CD4-positive, alpha-beta T cell treated with Interleukin-17A for 1 hour (primary cell): Measurements from ENCODE around the gene C19orf25.

Experiments used
- DNase-seq: peaks from one replicate; pipeline ENCODE4 v3.0.0-alpha.2; 2020

The C19orf25 gene

DNA sequence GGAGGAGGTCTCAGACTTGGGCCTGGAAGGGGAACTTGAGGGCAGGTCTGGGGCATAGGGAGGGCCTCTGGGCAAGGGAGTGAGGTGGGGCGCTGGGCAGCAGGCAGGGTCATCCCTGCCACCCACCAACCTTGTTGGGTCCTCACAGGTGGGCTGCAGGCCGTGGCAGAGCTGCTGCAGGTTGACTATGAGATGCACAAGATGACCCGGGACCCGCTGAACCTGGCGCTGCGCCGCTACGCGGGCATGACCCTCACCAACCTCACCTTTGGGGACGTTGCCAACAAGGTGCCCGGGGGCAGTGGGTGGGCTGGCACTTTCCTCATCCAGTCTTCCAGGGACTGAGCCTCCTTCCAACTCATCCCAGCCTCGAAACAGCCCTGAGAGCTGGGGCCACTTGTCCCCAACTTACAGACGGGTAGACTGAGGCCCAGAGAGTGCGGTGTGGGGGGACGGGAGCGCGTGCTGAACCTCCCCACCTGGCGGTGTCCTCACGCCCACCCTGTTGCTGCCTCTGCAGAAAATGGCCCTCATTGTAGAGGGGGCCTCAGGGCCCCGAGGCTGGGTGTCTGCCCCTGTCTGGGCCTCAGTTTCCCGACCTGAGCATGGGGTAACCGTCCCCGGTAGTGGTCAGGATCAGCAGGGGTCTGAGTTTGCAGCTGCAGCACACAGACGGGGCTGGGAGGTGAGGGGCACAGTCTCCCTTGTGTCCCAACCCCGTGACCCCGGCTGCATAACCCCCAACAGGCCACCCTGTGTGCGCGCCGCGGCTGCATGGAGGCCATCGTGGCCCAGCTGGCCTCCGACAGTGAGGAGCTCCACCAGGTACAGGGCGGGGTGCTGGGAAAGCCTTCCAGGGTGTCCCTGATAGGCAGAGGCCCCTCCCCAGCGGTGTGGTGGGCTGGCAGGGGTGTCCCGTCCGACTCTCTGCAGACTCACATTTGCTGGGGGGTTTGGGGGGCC, 18.7 kb downstream of the C19orf25 start:
- no peak for DNase-seq

DNA sequence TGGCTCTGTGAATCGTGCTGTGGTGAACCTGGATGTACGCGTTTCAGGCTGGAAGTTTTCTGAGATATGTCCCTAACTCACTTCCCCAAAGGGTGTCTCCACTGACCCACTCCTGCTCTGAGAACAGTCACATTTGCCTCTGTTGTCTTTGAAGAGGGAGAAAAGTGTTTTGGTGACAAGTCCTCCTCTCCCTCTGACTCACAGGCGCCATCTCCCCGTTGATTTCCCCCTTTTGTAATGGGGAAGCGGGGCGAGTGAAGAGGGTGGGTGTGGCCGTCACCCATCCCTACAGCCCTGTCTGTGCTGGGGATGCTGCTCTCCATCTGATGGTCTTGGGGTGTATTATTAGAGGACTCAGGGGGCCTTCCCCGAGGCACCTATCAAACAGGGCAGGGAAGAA, 19.5 kb downstream of the C19orf25 start:
- DNase-seq = no peak

DNA sequence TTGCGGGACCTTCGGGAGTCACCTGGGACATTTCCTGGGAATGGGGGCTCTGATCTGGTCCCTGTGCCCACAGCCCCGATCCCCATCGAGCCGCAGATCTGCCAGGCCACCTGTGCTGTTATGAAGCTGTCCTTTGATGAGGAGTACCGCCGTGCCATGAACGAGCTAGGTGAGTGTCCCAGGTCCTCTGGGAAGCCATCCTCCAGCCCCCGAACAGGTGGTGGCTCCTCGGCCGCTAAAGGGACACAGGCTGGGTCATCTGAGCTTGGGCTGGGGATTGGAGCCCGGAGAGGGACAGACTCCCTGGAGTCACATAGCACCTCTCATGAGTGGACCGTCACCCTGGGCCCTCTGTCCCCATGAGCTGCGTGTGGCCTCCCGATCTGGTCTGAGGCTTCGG, 21.1 kb downstream of the C19orf25 start:
- no peak for DNase-seq

DNA sequence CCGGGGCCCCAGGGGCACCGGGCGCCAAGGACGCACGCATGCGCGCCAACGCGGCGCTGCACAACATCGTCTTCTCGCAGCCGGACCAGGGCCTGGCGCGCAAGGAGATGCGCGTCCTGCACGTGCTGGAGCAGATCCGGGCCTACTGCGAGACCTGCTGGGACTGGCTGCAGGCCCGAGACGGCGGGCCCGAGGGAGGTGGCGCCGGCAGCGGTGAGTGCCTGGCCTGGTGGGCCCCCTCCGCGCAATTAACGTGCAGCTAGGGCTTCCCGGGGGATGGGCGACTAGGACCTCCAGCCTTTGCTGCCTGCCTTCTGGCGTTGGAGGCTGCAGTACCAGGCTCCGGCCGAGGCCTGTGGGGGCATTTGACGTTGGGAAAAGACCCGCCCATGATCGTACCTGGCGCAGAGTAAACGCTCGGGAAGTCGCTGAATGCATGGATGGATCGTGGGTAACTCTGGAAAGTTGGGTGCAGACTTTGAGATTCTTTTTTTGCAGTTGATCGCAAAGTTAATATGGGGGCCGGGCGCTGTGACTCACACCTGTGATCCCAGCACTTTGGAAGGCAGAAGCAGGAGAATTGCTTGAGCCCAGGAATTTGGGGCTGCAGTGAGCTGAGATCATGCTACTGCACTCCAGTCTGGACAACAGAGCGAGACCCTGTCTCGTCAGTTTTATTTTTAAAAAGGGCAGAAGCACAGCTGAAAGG, 21.8 kb downstream of the C19orf25 start:
- no peak for DNase-seq

DNA sequence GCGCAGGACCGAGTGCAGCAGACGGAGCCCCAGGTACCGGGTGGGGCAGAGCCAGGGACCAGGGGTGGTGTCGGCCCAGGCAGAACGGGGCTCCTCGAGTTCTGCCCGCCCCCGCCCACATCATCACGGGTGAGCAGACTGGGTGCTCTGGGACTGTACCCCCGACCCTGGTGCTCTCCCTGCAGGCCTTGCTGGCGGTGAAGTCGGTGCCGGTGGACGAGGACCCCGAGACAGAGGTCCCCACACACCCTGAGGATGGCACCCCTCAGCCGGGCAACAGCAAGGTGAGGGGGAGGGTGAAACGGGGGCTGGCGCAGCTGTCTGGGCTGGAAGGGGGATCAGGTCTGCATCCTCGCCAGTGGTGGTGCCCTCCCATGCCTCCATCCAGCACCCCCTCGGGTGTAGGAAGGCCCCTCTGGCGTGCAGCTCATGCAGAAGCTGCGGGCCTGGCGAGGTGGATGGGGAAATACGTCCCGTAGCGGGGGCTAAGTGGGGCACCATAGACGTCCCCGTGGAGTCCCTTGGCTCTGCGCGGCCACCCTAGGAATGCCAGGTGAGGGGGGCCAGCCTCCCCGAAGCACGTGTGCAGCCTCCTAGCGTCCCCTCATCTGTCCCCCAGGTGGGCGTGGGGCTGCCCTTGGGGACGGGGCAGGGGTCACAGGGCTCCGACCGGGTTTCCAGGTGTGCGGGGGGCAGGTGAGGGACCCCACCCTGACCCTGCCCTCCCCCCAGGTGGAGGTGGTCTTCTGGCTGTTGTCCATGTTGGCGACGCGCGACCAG, 22.7 kb downstream of the C19orf25 start:
- no peak for DNase-seq

DNA sequence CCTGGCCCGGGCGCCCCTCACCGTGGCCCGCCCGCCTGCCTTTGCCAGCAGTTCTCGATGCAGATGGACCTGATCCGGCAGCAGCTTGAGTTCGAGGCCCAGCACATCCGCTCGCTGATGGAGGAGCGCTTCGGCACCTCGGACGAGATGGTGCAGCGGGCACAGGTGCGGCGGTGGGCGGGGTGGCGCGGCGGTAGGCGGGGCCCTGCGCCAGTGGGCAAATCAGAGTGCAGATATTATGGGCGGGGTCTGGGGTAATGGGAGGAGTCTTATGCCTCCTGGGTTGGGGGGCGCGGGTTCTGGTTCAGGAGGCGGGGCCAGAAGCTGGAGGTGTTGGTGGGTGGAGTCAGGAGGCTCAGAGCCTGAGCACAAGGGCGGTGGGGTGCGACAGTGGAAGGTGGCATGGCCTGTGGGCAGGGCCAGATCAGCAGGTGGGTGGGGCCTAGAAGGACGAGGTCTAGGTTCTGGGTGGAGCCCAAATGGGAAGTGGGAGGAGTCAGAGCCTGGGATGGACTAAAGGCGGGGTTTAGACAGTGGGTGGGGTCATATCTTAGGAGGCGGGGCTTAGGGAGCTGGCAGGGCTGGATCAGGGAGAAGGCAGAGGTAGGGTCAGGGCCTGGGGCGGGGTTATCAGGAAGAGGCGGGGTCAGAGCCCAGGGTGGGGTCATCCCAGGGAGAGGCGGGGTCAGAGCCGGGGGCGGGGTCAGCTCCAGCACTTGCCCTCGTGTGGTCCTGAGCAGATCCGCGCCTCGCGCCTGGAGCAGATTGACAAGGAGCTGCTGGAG, 23.5 kb downstream of the C19orf25 start:
- DNase-seq = peak; percentile 69

DNA sequence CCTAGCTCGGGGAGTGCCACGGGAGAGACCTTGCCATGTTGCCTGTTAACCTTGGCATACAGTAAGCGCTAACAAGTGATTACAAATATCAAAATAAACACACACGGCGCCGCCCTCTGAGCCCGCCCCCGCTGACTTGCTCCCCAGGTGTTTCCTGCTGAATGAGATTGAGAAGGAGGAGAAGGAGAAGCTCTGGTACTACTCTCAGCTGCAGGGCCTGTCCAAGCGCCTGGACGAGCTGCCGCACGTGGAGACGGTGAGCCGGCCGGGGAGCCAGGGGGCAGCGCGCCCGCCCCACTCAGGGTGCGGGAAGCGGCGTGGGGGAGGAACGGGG, 24.0 kb downstream of the C19orf25 start:
- DNase-seq = no peak

DNA sequence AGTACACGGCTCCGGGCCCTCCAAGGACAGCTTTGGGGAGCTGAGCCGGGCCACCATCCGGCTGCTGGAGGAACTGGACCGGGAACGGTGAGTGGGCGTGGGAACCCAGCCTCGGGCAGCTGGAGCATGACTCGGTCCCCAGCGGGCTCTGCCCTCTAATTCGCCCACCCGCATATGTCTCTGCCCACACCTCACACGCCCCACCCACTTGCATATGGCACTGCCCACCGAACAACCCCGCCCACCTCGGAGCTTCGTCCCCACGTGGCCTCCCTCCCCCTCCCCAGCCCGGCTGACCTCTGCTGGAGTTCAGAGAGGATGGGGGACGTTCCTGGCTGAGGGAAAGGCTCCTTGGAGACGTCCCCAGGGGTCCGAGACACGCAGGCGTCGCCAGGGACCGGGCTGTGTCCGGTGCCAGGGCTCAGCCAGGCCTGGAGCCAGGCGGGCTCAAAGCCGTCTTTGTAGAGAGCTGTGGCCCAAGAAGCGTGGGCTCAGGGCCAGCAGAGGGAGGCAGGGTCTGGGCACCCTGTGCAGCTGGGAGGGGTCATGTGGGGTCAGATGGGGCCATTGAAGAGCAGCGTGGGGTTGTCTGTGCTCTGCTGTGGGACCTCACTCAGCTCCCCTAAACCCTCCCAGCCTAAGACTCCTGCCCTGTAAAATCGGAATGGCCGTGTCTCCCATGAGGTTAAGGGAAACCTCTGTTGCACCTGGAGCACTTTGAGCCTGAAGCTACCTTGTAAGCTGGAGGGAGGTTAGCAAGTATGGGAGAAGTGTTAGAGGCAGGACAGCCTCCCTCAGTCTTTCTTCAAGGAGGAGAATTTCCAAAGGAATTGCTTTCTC, 25.3 kb downstream of the C19orf25 start:
- no peak for DNase-seq

DNA sequence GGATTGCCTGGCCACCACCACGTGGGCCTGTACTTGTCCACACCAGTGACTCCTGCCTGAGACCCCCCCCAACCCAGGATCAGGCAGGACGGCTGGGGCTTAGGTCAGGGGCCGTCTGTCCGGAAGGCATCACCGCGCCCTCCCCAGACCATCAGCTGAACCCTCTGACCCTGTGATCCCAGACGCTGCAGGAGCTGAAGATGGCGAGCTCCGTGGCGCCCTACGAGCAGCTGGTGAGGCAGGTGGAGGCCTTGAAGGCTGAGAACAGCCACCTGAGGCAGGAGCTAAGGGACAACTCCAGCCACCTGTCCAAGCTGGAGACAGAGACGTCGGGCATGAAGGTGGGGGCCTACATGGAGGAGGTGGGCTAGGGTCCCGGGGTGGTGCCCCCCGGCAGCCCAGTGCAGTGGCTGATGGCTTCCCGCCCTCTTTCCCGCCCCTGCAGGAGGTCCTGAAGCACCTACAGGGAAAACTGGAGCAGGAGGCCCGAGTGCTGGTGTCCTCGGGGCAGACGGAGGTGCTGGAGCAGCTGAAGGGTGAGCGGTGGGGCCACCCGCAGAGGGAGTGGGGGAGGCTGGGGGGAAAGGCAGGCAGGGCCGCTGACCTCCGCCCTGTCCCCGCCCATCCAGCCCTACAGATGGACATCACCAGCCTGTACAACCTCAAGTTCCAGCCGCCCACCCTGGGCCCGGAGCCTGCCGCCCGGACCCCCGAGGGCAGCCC, 26.1 kb downstream of the C19orf25 start:
- DNase-seq = no peak

DNA sequence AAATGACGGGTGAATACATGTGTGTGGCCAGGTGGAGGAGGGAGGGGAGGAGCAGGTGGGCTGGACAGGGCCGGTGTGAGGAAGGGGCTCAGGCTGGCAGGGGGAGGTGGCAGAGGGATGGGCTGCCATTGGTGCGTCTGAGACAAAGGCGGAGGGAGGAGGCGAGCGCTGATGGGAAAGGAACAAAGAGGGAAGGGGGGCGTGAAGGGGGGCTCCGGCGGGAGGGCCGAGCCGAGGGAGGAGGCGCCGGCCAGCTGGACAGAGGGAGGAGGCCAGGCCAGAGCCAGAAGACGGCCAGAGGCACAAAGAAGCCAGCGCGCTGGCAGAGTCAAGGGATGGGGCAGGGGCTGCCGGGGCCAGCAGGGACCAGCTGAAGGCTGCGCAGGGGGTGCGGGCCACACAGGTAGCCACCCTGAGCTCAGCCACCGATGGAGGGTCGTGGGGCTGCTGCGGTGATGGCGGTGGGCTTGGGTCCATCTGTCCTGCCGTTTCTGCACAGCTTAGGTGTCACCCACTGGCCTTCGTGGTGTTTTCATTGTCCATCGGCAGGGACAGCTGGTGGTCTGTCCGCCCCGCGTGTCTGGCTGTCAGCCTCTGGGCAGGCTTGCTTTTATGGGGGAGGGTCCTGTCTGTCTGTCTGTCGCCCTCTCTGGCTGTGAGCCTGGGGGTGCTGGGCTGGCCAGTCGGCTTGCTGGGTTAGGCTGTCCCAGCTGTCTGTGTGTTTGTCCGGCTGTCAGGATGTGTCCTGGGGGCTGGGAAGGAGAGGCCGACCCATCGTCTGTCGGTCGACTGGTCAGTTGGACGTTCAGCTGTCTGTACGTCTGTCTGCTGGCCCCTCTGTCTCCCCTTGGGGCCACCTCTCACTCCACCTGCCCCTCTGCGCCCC, 26.9 kb downstream of the C19orf25 start:
- DNase-seq = no peak

DNA sequence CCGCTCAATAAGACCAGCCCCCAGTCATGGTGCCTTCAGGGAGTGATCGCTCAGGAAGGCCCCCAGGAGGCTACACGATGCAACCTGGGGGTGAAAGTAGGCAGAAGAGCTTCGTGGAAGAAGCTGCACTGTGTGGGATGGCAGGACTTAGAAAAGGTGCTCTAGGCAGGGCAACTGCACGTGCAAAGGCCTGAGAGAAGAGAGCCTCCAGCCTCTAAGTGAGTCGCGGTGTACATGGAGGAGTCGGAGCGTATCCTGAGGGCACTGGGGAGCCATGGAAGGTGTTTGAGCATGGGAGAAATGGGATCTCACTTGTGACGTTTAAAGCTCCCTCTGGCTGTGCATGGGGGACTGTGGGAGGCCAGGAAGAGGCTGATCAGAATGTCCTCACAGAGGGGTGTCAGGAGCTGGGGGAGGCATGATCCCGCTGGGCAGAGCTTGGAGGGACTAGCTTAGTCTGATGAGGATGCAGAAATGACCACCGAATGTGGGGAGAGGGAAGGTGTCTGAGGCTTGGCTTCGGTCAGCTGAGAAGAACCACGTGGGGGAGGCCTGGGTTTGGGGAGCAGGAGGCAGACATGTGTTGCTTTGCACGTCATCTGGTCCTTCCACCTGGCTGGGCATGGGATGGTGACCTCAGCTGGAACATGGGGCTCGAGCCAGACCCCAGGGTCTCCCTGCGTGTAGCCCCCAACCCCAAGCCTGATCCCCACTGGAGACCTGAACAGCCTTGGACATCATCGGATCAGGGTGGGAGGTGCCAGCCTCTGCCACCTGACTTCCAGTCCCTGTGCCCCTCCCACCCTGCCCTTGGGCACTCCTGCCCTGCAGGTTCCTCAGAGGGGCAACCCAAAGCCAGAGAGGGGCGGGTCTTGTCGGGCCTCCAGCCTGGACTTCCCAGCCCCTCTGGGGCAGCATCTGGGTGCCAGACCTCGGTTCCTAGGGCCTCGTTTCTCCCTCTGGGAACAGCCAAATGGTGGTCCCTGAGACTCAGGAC, 28.0 kb downstream of the C19orf25 start:
- no peak for DNase-seq

DNA sequence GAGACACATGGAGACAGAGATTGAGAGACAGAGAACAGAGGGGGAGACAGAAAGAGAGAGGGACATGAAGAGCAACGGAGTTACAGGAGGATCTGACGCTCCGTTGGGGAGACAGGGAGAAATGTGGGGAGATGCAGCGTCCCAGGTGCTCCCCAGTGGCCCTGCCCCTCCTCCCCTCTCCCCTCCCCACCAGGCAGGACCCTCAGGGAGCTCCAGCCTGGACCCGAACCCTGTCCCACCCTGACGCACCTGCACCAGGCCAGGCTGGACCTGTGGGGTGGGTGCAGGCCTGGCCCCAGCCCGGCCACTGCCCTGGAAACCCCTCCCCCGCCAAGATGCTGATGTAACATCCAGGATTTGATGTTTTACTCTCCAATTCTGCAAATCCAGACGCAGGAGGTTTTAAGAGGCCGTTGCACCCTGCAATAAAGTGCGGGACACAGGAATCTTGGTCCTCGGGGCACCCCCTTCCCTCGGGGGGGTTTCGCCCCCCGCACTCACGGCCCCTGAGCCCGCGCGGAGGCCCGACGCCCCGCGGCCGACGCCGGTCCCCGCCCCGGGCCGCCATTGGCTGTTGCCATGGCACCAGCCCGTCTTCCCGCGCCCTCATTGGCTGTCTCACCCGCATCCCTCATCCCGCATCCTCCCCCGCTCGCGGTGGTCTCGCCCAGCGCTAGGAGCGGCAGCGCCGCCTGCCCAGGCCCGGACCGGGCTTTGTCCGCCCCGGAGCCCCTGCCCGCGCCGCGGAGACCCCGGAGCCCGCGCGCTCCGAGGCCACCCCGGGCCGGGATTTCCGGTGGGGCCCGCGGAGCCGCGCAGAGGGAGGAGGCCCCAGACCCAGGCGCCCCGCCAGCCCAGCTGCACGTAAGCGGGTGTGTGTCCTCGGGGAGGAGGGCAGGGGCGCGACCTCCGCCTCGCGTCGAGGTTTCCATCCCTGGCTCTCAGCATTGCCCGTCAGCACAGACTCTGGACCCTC, 29.3 kb downstream of the C19orf25 start, which contains the start of gene APC2:
Gene APC2 (plus strand): TSS at position 655 of the 976 bp plus-strand sequence. CDS start 2,881 bp downstream, outside the sequence.
- DNase-seq = peak; percentile 31

DNA sequence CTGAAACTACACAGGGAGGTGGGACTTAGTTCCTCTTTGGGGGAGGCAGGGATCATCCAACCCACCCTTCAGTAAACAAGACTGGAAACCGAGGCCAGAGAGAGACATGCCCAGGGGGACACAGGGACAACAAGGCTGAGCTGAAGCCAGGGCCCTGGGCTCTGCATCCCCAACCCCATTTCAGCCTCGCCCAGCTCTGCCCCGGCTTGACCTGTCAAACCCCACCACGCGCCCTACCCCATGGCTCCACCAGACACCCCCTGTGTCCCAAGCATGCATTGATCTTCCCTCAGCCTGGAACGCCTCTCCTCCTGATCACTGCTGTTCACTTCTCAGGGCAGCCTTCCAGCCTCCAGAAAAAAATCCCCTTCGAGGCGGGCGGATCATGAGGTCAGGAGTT, 31.1 kb downstream of the C19orf25 start:
- no peak for DNase-seq

DNA sequence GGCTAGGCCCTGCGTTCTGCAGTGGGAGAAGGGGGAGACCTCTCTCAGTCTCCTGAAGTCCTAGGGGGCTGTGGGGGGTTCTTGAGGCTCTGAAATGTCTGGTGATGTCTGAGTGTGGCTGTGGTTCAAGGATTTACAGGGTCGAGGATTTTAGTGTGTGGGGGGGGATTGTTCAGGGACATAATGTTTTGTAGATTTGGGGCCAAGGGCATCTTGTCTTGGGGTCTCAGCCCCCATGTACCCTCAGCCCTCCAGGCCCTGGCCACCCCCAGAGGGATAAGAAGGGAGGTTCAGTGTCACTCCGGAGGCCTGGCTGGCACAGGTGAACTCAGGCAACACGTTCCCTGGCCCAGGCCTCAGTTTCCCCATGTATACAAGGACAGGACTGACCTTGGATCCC, 31.5 kb downstream of the C19orf25 start:
- no peak for DNase-seq

DNA sequence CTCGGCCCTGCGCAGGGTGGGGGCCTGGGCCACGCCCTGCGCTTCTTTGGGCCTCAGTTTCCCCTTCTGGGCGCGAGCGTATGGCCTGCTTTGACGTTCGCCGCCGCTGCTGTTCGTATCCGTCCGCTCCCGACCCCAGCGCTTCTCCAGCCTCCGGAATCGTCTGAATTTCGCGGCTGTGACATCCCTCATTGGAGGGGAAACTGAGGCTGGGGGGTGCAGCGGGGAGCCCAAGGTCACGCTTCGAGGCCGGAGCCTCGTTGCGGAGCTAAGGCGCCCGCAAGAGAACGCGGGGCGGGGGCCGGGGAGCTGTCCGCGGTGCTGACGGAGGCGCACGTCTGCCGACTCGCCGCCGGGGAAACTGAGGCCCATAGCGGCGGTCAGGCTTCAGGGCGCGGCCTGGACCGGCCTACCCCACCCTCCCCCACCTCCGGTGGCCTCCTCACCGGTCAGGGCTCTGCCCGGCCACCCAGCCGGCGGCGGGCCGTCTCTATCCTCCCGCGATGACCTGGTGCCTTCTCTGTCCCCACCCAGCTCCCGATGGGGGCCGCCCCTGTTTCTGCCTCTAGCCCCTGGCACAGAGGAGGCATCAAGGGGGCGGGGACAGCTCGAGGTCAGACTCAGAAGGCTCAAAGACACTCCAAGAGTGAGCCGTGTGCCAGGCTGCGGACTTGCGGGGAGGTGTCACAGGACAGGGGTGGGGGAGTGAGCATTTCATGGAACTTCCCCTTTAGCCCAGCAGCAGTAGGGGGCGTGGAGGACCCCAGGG, 32.1 kb downstream of the C19orf25 start:
- no peak for DNase-seq

DNA sequence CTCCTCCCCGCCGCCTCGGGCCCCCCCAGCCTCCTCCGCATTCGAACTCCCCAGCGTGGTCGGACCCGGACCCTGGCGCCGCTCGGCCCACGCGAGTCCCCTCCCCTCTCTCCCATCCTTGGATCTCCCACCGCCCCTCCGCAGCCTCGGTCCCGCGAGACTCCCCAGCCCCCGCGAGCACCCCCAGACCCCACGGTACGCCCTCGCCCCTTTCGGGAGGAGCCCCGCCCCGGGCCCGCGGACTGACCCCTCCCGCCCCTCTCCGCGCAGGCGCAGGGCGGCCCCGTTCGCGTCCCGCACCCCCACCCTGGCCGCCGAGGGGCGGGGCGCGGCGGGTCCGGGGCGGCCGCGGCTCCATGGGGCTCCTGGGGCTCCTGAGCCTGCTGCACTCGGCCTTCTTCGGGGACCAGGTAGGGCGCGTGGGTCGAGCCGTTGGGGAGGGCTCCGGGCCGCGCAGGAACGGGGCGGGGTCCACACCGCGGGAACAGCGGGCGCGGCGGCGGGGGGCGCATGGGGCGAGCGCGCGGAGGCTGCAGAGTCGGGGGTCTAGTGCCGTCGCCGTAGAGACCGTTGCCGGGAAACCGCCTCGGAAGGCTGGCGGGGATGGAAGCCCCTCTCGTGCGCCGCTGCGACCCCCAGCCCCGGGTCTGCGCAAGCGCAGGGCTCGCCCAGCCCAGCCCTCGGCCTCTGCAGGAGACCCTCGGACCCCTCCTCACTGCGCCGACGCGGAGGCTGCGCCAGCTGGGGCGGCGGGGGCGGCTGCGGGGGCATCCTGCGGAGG, 32.9 kb downstream of the C19orf25 start:
- DNase-seq = no peak
